ENCODE data around the gene SH3TC2. TPM values are rescaled to one million over a fixed set of nuclear protein-coding genes. Genes with fewer than 3 reads are reported as not detected.
A peak's percentile ranks its signal among the peaks of the same experiment; 100 is the strongest.

Gene SH3TC2
- total RNA-seq, 1 experiment from 2014 or later: 7.8 TPM

DNA sequence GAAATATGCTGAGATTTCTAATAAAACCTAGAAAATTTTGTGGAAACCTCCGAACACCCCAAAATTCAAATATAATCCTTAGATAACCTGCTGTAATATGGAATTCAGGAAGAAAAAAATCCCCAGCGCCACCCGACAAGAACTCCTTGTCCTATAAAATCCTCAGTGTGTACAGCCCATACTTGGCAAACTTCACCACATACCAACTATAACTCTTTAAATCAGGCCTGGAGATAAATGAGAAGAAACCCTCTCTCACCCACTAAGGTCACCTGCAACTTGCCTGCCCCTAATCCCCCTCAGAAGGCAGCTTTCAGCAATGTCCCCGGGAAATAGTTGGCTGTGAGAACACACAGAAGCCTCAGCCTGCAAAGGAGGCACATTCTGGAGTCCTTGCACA lies 90.5 kb downstream of the SH3TC2 start:
- DNase-seq (ENCODE audit: low spot score): no peak

DNA sequence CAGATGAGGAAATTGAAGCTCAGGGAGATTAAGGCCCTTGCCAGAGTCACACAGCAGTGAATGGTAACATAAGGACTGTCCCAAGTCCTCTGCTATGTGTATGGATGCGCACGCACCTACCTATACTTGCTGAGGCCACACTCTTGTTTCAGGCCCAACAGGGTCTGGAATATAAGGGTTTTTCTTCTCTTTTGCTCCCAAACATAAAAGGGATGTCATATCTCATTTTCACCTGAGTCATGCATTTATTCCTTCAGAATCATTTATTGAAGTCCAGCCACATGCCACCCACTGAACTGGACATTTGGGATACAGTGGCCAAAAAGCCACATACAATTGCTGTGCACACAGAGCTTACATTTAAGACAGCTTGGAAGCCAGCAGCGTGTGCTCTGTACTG lies 92.0 kb downstream of the SH3TC2 start:
- DNase-seq (ENCODE audit: low spot score): no peak

DNA sequence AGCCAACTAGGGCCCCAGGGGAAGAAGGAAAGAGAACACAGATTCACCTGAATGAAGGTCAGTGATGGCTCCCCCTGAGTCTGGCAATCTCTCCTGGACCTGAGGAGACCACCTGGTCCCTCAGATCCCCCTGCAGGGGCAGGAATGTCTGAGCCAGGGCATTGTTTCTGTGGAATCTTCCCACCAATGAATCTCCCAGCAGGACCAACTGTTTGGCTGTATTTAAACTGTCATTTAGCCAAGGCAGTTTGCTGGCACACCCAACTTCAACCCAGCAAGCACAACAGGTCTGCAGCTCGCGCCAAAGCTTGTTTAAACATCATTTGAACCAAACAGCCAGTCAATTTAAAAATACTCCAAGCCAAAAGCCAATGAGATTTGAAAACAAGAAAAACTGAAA lies 92.6 kb downstream of the SH3TC2 start:
- no peak for DNase-seq (ENCODE audit: low spot score)

DNA sequence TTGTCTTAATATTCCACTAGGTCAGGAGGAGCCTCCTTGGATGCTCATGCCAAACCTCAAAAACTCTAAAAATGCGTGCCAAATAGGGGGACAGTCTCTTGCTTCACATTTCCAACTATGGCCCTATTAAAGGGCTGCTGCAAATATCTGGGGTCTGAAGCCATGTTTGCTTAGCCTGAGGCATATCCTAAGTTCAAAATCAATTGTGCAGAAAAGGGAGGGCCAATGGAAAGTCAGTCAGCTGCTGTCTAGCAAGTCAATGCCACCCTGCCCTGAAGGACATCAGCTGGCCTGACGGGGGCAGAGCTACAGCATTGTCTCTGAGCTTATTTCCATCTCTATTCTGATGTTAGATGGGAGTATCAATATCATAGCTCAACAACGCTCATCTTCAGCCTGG lies 93.6 kb downstream of the SH3TC2 start:
- no peak for DNase-seq (ENCODE audit: low spot score)

DNA sequence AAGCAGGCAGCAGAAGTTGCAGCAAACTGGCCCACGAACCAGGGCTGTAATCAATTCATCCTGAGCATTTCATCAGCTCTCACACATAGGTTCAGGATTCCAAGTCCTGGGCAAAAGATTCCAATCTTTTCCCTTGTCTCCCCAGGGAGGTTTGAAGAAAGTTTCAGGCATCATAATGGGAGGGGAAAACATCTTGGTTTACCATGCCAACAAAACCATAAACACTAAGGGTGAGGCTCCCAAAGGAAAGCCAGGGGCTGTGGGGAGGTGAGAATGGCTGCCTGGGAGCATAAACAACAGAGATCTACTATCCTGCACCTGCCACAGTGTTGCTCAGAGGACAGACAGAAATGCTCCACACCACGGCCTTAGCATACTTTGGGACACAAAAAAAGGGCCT lies 94.6 kb downstream of the SH3TC2 start:
- no peak for DNase-seq (ENCODE audit: low spot score)

DNA sequence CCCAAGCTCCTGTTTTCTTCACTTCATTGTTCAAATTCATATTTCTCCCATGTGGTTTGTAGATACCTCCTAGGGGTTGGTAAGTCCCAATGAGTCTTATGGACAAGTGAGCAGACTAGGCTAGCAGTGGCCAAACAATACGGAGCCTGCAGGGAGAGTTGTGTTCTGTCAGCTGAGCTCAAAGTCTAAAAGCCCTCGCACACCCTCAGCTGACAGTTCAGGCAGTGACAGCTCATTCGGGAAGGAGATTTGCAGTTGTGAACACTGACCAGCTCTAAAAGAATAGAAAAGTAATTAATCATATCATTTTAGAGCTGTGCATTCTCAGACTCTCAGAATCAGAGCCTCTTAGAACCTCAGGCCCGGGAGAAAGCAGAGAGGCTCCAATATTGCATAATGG lies 95.1 kb downstream of the SH3TC2 start:
- no peak for DNase-seq (ENCODE audit: low spot score)

DNA sequence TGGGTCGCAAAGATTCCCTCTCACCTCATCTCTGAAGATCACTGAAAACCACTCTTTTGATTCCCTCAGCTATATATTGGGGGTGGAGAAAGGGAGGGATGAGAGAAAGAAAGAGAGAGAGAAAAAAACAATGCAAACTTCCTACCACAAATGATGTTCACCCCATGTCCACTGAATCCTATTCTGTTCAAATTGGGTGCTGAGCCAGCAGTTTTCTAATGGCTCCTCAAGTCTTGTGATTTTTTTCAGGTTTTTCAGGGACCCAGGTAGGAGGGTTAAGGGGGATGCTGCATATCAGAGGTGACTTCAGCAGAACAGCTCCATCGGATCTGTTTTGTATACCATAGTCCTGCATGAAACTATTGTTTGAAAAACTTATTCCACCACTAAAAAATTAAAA lies 95.9 kb downstream of the SH3TC2 start:
- DNase-seq (ENCODE audit: low spot score): no peak

DNA sequence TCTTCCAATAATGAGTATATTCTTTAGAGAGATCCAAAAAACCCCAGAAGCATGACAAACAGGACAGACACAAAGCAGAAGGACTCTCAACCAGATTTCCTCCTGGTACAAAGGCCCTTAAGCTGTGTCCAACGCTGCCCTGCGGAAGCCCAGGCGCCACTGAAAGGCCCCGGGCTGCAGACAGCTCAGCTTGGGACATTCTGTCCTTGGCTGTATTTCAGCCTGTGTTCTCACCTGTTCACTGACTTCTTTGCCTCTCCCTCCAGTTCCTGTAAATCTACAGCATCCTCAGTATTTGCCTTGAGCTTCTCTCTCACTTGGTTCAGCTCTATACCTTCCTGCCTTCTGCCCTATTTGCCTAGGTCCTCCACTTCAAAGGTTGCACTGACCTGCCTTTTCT lies 96.5 kb downstream of the SH3TC2 start:
- DNase-seq (ENCODE audit: low spot score): no peak

DNA sequence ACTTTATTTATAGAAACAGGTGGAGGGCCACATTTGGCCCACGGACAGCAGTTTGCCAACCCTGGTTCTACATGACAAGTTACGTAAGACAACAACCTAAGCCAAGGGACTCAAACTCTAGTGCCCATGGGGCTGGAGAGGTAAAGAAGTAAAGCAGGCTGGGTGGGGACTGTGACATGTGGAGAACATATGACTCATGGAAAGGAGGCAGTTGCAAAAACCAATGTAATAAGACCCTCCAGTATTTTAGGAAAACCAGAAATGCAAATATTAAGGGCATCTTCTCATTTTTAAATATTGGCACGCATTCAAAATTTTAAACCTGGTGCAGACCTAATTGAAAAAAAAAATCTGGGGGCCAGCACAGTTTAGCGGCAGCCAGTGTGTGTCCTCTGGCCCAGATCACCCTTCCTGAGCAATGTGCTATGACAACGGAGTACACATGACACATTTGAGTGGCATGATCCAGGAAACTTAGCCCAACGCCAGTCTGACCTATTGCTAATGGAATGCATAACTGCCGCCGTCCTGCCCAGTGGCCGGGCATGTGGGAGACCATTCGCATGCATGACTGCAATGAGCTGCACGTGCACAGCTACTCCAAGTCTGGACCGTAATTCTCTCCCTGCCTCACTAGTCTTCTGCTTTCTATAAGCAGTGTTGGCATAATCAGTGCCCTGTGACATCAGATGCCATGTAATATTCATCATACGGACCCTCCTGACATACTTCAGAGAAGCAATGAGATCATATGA lies 97.2 kb downstream of the SH3TC2 start:
- peak; percentile 99 for DNase-seq (ENCODE audit: low spot score)

DNA sequence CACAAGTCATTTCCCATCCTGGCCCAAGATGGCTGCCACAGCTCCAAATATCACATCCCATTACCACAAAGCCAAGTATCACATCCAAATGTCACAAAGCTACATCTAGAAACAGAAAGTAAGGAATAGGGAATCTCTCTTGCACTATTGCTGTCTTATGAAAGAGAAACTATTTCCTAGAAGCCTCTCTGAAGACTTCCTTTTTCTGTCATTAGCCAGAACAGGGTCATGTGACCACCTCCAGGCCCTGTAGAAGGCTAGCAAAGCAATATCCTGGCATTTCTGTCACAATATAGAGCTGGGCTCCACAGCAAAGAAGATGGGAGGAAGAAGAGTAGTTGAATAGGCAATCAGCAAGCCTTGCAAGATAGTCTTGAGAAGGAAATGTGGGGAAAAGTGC lies 99.2 kb downstream of the SH3TC2 start:
- no peak for DNase-seq (ENCODE audit: low spot score)

DNA sequence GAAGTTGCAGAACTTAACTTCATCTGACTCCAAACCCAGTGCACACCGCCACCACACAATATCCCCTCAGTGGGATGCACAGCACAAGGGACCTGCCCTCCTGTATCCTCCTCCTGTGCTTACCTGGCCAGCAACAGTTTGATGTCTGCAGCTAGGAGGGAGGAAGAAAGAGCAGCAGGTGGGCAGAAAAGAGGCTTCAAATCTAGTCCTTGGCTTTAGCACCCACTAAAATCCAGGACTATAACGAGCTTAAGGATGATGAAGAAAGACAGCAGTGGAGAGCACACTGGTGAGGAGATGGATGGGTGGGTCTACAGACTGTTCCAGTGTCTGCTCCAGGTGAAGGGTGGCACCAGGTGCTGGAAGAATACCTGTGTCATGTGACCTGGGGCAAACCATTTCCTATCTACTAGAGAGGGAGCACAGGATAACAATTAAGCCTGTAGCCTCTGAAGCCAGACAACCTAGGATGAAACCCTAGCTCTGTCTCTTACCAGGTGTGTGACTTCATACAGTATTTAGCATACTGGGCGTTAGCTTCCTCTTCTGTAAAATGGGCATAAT lies 100.0 kb downstream of the SH3TC2 start:
- no peak for DNase-seq (ENCODE audit: low spot score)

DNA sequence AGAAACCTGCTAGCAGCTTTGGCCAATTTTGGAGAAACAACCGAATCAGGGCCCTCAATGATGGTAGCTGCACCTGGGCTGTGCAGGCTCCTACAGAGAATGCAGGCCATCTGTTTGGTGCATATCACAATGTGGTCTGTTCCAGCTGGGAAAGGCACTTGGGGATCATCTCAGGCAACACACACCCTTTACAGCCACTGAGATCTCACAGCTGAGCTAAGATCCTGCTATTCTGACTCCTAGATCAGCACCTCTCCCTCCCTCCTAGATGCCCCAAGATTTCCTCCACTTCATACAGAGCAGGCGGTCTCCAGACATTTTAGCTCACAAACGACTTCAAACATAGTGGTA lies 100.7 kb downstream of the SH3TC2 start:
- no peak for DNase-seq (ENCODE audit: low spot score)

DNA sequence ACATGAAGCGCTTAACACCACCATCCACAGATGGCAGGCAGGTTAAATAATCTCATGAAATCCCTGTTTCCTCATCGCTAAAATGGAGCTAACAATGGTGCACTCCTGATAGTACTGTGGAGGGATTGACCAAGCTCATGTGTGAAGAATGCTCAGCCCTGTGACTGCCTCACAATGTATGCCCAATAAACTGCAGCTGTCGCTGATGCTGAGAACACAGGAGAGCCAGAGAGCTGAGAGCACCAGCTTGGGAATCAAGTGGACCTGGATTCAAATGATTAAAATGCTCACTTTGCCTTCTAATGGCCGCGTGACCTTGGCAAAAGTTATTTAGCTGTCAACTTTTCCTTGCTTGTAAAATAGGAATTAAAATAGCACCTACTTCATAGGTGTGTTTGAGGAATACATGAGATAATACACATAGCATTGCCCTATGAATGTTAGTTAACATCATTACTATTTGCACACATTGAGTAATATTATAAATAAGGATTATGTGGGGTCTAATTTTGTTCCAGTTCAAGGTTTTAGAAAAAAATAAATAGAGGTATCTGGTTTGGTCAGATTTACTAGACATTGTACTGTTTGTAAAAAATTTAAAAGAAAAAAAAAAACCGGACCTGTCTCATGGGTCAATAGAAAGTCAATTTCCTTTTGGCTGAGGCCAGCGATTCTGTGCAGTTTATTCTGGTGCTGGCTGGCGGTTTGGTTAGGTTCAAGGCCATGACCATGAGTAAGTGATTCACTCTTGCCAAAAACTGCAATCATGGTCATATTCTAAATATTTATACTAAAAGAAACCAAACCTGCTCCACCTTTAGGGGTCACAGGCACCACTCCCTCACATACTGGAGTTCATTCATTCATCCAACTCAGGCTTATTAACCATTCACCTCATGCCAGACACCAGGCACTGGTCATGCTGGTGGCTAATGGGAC lies 101.3 kb downstream of the SH3TC2 start:
- DNase-seq (ENCODE audit: low spot score): no peak

DNA sequence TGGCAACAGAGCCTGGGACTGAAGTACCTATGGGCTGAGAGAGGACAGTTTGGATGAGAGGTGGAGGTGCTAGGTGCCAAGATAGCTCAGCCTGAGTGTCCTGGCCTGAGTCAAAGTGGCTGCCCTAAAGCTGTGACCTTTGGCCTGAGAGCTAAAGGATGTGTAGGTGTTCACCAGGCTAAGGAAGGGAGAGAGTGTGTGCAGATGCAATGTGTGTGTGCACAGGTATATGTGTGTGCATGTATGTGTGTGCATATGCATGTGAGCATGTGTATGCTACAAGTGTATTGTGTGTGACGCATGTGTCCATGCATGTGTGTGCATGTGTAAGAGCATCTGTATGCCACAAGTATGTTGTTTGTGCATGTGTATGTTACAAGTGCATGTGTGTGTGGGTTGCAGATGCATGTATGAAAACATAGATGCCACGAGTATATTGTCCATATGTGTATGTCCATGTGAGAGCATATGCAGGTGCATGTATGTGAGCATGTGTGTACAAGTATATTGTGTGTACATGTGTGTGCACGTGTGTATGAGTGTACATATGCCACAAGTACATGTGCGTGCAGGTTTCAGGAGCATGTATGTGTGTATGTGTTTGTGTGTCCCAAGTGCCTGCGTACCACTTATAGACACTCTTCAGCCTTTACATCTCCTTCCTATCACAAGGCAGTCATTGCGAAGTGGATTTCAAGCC lies 102.6 kb downstream of the SH3TC2 start:
- no peak for DNase-seq (ENCODE audit: low spot score)

DNA sequence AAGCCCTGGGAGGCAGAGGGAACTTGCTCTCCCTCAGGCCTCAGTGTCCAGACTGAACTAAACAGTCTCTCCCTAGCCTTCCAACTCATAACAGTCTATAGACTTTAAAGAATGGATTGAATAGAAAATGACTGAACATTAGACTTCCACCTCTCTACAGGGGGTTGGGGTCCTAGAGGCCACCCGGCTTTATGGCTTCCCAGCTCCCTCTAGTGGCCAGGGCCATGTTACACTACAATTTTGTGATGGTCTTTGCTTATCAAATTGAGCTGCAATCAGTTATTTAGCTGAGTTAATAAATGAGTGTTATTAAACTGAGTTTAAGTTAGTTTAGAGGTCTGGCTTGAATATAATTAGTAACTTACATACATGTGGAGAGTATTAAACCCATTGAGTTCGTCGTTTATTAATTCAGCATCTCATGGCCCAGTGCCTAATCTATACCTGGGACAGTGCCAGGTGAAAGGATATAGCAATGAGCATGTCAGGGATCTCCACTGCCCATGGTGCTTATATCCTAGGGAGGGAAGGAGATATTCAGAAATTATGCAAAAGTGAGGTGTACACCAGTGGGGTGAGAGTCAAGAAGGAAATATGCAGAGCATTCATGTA lies 105.2 kb downstream of the SH3TC2 start:
- DNase-seq (ENCODE audit: low spot score): peak; percentile 54

DNA sequence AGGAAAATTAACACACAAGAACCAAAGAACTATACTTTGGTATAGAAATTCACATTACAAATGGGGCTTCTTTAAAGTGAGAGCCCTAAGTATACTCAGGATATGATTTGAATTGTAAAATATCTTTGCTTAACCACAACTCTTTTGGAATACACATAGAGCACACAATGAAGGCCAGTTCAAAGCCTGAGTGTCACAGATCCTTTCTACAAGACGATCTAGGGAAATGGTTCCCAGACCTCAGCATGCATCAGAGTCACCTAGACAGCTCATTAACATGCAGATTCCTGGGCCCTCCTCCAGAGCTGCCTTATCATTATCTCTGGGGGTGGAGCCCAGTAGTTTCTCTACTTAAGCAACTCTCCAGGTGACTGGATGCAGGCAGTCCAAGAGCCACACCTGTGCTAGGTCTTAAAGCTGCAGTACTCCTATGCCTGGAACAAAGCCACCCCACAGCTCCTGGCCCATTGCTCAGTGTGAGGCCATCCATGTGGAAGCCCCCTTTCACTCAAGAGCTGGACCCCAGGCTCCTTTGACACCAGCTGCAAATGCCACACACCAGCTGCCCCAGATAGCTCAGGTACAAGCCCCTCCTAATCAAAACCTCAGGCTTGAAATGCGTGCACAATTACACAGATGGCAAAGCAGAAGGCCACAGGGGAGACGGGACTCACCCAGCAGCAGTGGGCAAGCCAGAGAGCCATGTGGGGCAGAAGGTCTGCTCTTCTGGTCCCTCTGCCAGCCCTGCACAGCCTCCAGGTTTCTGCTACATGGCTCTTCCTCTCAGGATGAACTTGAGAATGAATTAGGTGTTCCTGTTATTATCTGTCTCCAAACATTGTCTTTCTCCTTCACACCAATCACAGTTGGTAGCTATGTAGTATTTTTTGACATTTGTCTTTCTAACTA lies 106.1 kb downstream of the SH3TC2 start:
- no peak for DNase-seq (ENCODE audit: low spot score)
